HG02798 (cell line): ENCODE results near the gene USP49.
A peak's percentile ranks its signal among the peaks of the same experiment; 100 is the strongest.
"Not testable (repeated sequence)": the region's sequence is repeated elsewhere in the genome, so short reads cannot be mapped to it uniquely, and the experiment has no call there.

Experiments used
- ATAC-seq: cut with Tn5 transposase; IDR thresholded peaks from one replicate; pipeline ENCODE4 v1.9.1; 2021; ENCODE audit warnings: mild to moderate bottlenecking; ENCODE audit not compliant: unreplicated experiment, poor library complexity

The USP49 gene

GRCh38 chr6:41784581-41785171 is 110.5 kb downstream of the USP49 start:
- no peak for ATAC-seq

GRCh38 chr6:41783106-41783780 is 111.9 kb downstream of the USP49 start:
- ATAC-seq, result no peak

- ATAC-seq, result no peak
Measured at GRCh38 chr6:41781366-41781730, 113.8 kb downstream of the USP49 start.

DNA sequence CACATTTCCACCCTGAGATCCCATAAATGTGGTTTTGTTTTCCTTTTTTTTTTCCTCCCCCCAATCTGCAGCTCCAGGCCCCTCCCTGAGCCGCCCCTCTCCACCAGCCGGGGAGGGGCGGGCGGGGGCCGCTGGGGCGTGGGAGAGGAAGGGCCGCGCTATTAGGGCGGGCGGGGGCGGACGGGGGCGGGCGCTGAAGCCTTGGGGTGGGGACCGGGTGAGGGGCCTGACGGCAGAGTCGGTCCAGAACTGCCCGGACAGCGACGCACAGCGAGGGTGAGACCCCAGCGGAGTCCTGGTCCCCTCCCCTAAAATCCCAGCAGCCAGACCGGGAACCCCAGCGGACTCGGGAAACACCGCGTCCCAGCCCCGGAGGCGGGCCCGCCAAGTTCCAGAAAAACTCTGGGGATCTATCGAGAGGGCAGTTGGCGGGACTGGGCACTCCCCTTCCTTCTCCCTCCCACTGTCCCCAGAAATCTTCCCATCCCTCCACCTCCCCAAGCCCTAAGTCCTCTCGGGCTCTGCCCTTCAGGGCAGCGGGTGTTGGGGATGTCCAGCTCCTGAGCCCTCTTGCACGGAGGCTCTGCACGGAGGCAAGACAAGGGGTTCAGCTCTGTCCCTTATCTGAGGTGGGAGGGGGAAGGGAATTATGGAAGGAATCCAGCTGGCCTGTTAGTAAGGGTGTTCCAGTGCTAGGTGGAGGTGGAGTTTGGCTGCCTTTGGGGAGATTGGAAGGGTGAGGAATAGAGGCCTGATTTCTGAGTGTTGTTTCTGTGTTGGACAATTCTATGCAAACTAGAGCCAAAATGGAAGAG is 114.4 kb downstream of the USP49 start, which contains the start of gene PRICKLE4:
Gene PRICKLE4, plus strand, starts transcription at position 232 of the 815 bp plus-strand sequence. CDS start 2,692 bp downstream, outside the sequence.
- no peak for ATAC-seq

- peak; percentile 97 for ATAC-seq
Measured at GRCh38 chr6:41779788-41780550, 115.2 kb downstream of the USP49 start, which contains the start of gene FRS3. Gene FRS3, minus strand, starts transcription at chr6:41779900. Its CDS starts 2,913 bp downstream, at chr6:41776987.

GRCh38 chr6:41779336-41779735 is 115.8 kb downstream of the USP49 start:
- ATAC-seq, result no peak

DNA sequence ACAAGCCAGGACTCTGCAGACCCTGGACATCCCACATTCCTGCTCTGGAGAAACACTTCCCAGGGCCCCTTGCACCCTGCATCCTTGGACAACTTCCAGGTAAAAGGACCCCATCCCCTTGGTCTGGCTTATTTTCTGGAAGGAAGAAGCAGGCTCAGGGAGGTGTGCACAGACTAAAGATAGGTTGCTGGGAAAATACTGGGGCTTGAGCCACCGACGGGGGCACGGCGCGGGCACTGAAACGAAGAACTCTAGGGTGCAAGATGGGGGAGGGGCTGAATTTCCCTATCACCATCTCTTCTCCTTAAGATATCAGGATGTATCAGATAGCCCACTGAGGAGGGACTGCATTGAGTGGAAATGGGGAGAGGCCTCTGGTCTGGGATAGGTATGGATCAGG is 116.3 kb downstream of the USP49 start:
- no peak for ATAC-seq

GRCh38 chr6:41777551-41778285 is 117.5 kb downstream of the USP49 start:
- ATAC-seq, result no peak

- ATAC-seq, result no peak
Measured at GRCh38 chr6:41775293-41775882, 119.8 kb downstream of the USP49 start.

DNA sequence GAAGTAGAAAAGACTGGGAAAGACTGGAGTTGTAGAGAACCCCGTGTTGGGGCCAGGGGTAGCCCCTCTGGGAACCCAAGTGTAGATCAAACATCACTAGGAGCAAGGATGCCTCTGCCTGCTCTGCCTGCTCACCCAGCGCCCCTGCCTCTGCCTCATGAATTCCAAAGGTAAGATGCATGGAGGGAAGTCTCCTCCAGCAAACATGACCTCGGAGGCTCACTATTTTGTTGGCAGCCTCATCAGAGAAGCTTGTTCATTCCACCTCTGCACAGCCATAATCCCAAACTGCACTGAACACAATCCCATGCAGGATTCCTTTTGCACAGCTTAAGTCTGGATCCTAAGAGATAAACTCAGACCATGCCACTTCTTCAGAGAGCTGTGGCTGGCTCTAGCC is 120.3 kb downstream of the USP49 start:
- no peak for ATAC-seq

GRCh38 chr6:41771058-41771983 is 123.9 kb downstream of the USP49 start:
- no peak for ATAC-seq

DNA sequence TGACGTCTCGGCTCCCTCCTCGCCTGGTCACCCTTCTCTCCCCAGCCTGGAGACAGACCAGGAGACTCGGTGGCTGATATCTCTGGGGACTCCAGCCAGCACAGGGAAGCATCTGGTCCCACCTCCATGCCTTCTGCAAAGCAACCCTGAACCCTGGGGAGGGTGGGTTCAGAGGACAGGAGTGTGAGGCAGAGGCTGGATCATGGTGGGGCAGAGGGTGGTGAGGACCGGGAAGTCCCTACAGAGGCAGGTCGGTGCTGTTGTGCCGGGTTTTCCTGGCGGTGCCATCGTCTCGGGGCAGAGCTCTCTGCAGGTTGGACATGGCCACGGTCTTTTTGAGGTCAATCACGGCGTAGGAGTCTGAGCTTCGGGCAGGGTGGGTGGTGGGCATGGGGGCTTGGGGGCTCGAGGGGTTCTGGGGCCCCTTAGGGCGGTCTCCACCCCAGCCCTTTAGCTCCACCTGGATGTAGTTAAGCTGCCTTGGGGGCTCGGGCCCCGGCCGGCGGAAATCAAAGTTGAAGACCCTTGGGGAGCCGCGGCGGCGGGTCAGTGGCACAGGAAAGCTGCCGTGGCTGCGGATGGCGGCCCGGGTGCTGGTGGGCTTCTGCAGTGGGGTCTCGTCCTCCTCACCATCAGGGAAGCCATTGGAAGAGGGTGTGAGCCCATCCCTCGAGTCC is 124.7 kb downstream of the USP49 start:
- ATAC-seq, result no peak

DNA sequence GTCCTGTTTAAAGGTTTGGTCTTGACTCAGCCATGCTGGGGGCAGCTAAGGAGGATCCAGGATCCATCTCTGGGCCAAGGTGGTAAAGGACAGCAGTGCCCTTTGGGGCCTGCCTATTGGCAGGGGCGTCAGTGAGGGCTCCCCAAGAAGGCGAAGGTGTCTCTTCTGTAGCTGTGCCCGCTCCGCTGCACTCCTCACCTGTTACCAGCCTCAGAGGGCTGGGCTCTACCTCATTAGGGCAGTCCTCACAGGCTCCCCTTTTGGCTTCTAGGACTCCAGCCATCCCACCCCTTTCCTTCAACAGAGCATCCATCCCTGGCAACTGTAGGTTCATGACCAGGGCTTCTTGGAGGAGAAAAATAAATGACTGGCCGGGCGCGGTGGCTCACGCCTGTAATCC is 125.8 kb downstream of the USP49 start:
- ATAC-seq, result no peak

DNA sequence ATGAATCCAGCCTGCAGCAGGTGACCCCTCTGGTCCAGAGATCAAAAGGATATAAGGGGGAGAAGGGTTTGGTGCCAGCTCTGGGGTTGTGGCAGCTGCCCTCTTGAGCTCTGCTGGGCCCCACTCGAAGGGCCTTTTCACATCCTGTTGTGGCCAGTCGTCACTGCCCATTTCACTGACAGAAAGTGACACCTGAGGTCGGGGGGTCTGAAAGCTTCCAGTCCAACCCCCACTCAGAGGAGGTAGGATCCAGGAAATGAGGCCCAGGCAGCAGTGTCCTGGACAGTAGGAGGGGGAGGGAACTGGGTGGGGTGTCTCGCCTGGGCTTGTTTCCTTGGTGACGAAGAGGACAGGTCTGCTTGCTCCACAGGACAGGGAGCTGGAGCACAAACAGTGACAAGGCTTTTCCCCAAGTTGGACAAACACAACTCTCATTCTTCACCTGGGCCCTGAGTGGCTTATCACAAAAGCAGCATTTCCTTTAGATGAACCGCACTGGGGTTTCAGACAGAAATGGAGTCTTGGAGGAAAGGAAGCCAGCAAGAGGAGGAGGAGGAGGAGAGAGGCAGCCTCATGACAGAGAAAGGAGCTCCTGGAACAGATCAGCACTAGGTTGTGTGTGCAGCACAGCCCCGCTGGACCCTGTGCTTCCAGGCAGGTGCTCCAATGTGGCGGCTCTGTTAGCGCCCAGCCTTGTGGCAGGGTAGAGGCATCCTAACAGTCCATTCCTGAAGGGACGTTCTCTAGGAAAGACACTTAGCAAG is 126.4 kb downstream of the USP49 start:
- no peak for ATAC-seq

DNA sequence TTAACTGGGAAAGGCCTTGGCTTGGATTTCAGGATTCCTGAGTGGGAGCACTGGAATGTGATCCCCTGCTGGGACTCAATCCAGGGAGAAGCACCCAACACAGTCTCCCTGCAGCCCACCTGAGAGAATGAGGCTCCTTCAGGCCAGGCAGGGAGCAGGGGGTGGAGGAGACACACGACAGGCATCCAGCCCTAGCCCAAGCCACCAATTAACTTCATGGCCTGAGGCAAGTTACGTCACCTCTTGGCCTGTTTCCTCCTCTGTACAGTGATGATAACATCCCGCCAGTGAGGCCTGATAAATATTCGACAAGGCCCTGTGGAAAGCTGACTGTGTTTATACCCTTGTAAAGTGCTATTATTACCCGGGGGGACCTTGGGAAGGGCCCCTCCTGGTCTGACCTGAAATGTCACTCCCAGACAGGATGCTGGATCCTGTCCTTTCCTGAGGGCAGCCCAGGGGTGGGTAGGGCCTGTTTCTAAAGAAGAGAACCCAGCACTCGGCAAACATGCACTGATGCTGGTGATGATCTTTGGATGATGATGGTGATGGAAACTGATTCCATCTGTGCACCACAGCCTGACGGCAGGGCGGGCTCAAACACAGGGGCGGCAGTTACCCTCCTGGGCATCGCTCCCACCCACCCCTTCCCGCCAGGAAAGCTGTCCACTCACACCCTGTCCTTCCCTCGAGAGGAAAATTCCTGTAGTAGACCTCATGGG is 127.9 kb downstream of the USP49 start:
- no peak for ATAC-seq

GRCh38 chr6:41766043-41766664 is 129.0 kb downstream of the USP49 start:
- not testable (repeated sequence) for ATAC-seq
